NCI-H2107 treated with DMSO at 0.1 percent for 48 hours (cell line): ENCODE measurements around the gene PEG3.
"Not testable (repeated sequence)": the region's sequence is repeated elsewhere in the genome, so short reads cannot be mapped to it uniquely, and the experiment has no call there.

ENCODE experiments used
- DNase-seq: peaks from one replicate; lab custom pipeline; 2025; ENCODE audit not compliant: unreplicated experiment; lab: John Stamatoyannopoulos, UW

PEG3 gene

DNA sequence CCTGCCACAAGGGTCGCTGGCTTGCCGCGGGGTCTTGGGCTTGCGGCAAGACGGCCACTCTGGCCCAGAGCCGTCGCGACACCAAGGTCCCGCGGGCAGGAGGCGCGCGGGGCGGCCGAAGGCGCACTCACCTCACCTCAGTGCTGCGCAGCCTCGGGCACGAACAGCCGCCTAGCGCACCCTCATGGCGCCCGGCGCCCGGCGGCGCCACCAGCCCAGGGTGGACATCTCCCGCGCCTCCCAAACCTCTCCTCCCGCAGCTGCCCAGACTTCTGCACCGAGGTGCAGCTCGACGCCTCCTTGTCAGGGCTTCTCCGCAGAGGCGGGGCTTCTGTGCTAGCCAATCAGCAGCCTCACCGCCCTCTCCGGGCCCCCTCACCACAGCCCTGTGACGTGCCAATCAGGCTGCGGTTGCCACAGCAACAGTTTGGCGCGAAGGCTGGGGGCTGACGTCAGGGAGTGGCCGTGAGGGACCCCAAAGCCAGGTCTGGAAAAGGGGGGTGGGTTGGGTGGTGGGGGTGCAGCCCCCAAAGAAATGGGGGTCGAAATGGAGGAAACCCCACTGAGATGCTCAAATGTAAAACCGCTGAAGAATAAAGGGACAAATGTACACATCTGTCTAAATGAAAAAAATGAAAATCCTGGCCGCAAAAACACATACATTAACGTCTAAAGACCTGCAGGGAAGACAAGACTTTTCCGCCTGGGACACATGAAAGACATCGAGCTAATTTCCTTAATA, at the start of gene PEG3, which contains the start of gene ZIM2:
TSS of gene PEG3 (minus strand) at position 276 of the 742 bp plus-strand sequence. CDS start 16,071 bp downstream, outside the sequence.
TSS of gene ZIM2 (minus strand) at position 276 of the 742 bp plus-strand sequence. CDS start 16,449 bp downstream, outside the sequence.
- no peak for DNase-seq

- DNase-seq, result no peak
Observed at GRCh38 chr19:56885173-56885985, 44.9 kb upstream of the PEG3 start.

- no peak for DNase-seq
Observed at GRCh38 chr19:56884441-56884840, 43.9 kb upstream of the PEG3 start.

GRCh38 chr19:56880592-56881190, 40.2 kb upstream of the PEG3 start:
- no peak for DNase-seq

DNA sequence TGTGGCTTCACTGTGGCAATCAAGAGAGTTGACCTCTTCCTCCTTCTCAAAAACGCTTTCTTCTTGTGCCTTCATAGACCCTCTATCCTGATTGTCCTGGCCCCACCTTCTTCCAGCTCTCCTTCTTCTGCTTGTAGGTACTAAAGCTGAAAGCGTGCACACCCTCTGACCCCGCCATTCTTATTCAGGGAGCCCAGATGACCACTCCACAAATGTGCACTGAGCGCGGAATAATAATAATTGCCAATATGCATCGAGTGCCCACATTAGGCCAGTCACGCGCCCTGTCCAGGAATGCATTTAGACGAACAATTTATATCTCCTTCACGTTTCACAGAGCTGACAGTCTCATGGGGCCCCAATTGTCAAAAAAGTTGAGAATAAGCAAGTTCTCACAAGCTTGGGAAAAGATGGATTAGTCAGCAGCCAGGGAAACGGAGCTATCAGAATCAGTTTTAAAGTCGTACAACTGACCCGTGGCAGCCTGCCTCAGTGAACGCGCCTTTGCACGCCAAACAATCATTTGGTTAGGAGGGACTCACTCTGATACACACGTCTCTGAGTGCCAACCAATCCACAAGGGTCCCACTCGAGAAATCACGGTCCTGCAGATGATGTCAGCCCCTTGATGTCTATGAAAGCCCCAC, 36.7 kb upstream of the PEG3 start:
- no peak for DNase-seq

DNA sequence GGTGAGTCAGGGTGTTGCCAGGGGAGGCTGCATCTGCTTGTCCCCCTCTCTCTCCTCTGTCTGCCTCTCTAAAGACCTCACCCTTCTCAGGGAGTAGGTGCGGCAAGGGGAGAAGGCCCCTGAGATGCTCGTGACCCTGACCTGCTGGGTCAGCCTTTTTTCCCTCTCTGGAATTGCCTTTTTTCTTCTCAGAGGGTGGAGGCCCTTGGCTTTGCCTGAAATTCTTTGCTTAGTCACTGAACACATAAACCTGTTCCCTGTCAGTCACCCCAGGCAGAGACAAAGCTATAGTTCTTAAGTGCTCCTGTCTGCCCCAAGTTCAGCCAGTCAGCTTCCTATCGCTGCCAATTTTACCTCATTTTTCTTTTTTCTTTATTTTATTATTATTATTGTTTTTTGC, 35.2 kb upstream of the PEG3 start:
- no peak for DNase-seq

GRCh38 chr19:56874530-56874929, 34.0 kb upstream of the PEG3 start:
- no peak for DNase-seq

DNA sequence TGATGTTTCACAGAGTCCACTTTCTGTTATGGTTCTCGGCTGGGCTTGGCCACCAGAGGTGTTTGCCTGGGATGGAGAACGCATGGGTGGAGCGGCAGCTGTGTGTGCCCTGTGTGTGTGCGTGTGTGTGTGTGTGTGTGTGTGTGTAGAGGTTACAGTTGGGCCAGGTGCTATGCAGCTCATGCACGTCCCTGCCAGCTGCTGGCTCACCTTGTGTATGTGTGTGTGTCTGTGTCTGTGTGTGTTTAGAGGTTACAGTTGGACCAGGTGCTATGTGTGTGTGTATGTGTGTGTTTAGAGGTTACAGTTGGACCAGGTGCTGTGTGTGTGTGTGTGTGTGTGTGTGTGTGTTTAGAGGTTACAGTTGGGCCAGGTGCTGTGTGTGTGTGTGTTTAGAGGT, 33.0 kb upstream of the PEG3 start:
- DNase-seq, result no peak

DNA sequence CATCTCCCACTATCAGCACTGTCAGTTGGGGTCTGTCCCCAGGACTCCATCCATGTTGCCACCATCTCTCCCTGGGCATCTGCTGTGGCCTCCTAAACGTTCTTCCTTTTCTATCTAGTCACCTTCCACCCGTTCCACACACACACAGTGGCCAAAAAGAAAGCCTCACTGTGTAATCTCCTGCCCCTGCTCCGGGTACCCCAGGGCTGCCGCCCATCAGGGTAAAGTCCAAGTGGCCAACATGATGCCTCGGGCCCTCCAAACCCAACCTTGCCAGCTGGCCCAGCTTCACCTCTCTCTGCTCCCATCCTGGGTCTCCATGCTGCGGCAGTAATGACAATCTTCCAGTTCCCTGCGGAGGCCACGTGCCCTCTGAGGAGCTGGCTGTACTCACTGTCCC, 29.4 kb upstream of the PEG3 start:
- no peak for DNase-seq

GRCh38 chr19:56868446-56868845, 27.9 kb upstream of the PEG3 start:
- DNase-seq, result no peak

DNA sequence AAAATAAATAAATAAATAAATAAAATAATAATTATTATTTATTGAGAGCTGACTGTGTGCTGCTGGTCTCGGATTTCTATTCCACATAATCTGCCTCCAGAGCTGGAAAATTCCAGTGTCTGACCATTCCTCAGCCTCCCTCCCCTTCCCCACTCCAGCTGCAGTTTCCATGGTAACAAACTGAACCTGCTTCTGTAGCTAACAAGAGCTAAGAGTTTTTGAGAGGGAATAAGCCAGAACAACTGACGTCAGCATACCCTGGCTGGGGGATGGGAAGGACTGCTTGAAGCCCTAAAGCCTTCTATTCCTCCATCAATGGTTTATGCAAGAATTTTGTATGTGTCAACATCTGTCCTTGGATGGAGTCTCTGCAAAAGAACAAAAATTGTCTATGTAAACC, 26.0 kb upstream of the PEG3 start:
- no peak for DNase-seq

- DNase-seq, result no peak
Observed at GRCh38 chr19:56864443-56865125, 24.1 kb upstream of the PEG3 start.

DNA sequence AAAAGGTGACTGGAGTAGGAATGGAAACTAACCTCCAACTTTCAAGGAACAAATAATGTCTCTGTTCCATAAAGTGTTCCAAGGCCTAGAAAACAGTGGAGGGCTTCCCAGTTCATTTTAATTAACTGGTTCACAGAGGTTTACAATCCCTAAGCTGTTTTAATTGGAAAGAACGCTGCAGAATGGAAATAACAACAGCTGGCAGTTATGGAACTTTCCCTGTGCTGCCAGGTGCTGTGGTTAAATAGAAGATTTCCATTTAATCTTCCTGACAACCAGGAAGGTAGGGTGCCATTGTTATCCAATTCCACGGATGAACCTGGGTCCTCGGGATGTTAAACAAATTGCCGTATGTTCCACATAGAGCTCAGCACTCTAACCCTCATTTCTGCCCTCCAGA, 22.2 kb upstream of the PEG3 start:
- no peak for DNase-seq

DNA sequence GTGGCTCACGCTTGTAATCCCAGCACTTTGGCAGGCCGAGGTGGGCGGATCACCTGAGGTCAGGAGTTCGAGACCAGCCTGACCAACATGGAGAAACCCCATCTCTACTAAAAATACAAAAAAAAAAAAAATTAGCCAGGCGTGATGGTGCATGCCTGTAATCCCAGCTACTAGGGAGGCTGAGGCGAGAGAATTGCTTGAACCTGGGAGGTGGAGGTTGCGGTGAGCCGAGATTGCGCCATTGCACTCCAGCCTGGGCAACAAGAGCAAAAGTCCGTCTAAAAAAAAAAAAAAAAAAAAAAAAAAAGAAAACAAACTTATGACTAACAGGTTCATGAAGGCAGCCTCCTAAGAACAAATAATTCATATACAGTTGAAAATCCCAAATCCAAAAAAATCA, 19.9 kb upstream of the PEG3 start:
- DNase-seq, result not testable (repeated sequence)

DNA sequence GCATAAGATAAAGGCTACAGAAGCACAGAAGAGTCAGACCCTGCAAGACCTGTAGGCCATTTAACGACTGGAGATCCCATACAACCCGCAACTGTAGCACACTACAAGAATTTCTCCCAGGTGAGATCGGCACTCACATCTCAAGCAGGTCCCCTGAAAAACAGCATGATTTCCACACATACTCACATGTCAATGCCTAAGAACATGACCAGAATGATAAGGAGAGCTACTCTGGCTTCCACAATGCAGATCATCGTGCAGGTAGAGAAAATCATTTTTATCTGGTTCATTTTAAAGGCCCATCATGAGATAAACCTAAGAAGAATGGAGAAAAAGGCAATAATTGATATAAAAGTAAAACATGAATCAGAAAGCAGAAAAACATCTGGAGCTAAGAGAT, 17.5 kb upstream of the PEG3 start:
- DNase-seq, result no peak

DNA sequence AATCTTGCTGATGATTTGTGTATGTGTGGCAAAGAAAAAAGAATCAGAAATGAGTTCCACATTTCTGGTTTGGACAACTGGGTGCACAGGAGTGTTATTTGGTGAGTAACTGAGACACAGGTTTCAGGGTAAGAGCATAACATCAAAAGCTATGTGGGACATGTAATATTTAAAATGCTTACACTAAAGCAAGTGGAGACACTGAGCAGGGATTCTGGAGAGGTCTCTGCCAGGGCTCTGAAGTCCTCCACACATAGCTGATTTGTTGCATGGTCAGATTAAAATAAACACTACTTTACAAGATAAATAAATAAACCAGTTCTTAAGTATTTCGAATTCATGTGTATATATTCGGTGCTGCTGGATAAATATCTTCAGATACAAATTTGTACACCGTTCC, 16.3 kb upstream of the PEG3 start:
- no peak for DNase-seq

DNA sequence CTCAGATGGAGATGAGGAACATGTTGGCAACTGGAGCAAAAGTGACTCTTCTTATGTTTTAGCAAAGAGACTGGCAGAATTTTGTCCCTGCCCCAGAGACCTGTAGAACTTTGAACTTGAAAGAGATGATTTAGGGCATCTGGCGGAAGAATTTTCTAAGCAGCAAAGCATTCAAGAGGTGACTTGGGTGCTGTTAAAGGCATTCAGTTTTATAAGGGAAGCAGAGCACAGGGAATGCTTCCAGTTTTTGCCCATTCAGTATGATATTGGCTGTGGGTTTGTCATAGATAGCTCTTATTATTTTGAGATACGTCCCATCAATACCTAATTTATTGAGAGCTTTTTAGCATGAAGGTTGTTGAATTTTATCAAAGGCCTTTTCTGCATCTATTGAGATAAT, 11.8 kb upstream of the PEG3 start:
- not testable (repeated sequence) for DNase-seq

- no peak for DNase-seq
Observed at GRCh38 chr19:56848166-56848565, 7.6 kb upstream of the PEG3 start.

DNA sequence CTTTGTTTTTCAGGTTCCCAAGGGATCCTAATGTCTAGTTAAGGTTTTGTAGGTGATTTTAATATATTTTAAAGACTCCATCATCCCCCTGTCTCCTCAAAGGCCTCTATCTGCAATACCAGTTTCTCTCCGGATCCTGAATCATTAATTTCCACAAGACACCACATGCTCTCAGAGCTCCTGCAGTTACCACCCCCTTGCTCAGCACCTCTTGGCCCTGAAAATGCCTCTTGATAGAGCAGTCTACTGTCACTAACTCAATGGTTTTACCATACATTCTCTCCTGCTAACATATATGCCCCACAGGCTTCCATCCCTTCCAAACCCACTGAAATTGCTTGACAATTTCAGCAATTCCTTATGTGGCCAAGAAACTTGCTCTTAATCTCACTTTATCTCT, 1.9 kb upstream of the PEG3 start:
- DNase-seq, result no peak

DNA sequence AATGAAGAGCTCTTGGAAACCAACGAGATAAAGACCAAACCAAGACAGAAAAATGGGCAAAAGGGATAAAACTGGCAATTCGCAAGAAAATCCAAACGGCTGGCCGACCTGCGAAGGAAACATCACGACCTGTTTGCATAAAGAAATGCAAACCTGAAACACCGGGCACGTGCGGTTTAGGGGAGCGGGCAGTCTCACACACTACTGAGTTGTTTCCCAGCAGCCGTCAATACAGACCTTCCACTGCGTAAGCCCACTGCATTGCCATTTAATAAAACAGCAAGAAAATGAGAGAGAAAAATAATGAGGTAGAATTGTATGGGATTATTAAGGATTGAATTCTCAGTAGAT, 642 bp upstream of the PEG3 start:
- DNase-seq, result no peak
